Measurements from ENCODE around the gene PROX1.

- TF ChIP-seq CTCF (IDR thresholded peaks at IDR 0.05) (no peak), POLR2A (IDR thresholded peaks at IDR 0.05) (no peak)
Observed at GRCh38 chr1:214078950-214079349, 91.2 kb downstream of the PROX1 start.
